Fibroblast of lung (primary cell): Measurements from ENCODE around the gene TTC4. TPM values are rescaled to one million over a fixed set of nuclear protein-coding genes. Genes with fewer than 3 reads are reported as not detected.

Experiments
- DNase-seq, 2 donors: peaks; one replicate each; pipeline versions ENCODE4 v3.0.0 to v3.0.0-alpha.2; 2010; ENCODE audit warnings: low read depth in 2 of 2
- H2AFZ ChIP-seq: 2 replicates; pipeline ENCODE4 v1.5.1; 2012; ENCODE audit warnings: low read length, control low read depth, inconsistent platforms
- H3K27ac ChIP-seq: 2 replicates; pipeline ENCODE4 v1.5.1; 2011; ENCODE audit warnings: low read length, control low read depth; ENCODE audit not compliant: insufficient read depth
- H3K27me3 ChIP-seq: 2 replicates; pipeline ENCODE4 v1.5.1; 2011; ENCODE audit warnings: mild to moderate bottlenecking, low read length; ENCODE audit not compliant: control insufficient read depth, insufficient read depth
- H3K36me3 ChIP-seq: 2 replicates; pipeline ENCODE4 v1.5.1; 2011; ENCODE audit warnings: low read length; ENCODE audit not compliant: control insufficient read depth, insufficient read depth
- H3K4me1 ChIP-seq: 2 replicates; pipeline ENCODE4 v1.5.1; 2011; ENCODE audit warnings: low read length; ENCODE audit not compliant: control insufficient read depth, insufficient read depth; ENCODE audit errors: extremely low read depth
- H3K4me2 ChIP-seq: 2 replicates; pipeline ENCODE4 v1.5.1; 2011; ENCODE audit warnings: low read length, control low read depth; ENCODE audit not compliant: insufficient read depth; ENCODE audit errors: extremely low read depth
- H3K4me3 ChIP-seq, 4 experiments: fragments of 200-600 bp in 1 of 4; sonication (generic) in 1 of 4; replicated peaks in 1 of 4; 2 replicates each; pipeline ENCODE4 v1.5.1; 2011 to 2016; ENCODE audit warnings: low read length in 4 of 4, low read depth in 3 of 4, mild to moderate bottlenecking in 3 of 4, control low read depth in 2 of 4, inconsistent platforms in 1 of 4, mixed read lengths in 1 of 4; ENCODE audit not compliant: insufficient read depth in 1 of 4; ENCODE audit errors: control extremely low read depth in 1 of 4
- H3K79me2 ChIP-seq: 2 replicates; pipeline ENCODE4 v1.5.1; 2012; ENCODE audit warnings: mild to moderate bottlenecking, low read length, inconsistent platforms; ENCODE audit not compliant: control insufficient read depth, insufficient read depth
- H3K9ac ChIP-seq: 2 replicates; pipeline ENCODE4 v1.5.1; 2011; ENCODE audit warnings: mild to moderate bottlenecking, low read length, control low read depth; ENCODE audit not compliant: insufficient read depth
- H3K9me3 ChIP-seq: 2 replicates; pipeline ENCODE4 v1.5.1; 2012; ENCODE audit warnings: low read depth, low read length; ENCODE audit not compliant: control insufficient read depth, insufficient read depth
- H4K20me1 ChIP-seq: 2 replicates; pipeline ENCODE4 v1.5.1; 2011; ENCODE audit warnings: low read length; ENCODE audit not compliant: control insufficient read depth, insufficient read depth; ENCODE audit errors: extremely low read depth
- EZH2 ChIP-seq: IDR thresholded peaks from 2 replicates; pipeline ENCODE4 v1.5.1; 2012; ENCODE audit warnings: low read length, control low read depth, mild to moderate bottlenecking; ENCODE audit errors: missing control alignments
- polyA plus RNA-seq, 2 donors: library from polyadenylated mRNA; depleted of rRNA in 1 of 2; stranded (reverse) in 1 of 2; unstranded in 1 of 2; fragments of >200 nt; gene quantifications; 2 replicates each; pipeline ENCODE4 v1.2.1, GENCODE V29; 2011 to 2012; ENCODE audit warnings: missing spikeins in 1 of 2
- total RNA-seq: library from RNA; depleted of rRNA; stranded (reverse); fragments of >200 nt; gene quantifications from 2 replicates; pipeline ENCODE4 v1.2.1, GENCODE V29; 2014
- TF ChIP-seq, protein P1 (sequence below), 2 donors: IDR thresholded peaks in 1 of 2; conservative IDR thresholded peaks in 1 of 2; 1 replicate in 1 of 2; 2 replicates in 1 of 2; pipeline ENCODE4 v1.5.1; 2011 to 2012; ENCODE audit warnings: low read length in 2 of 2, control low read depth in 1 of 2, inconsistent platforms in 1 of 2, low read depth in 1 of 2, mild to moderate bottlenecking in 1 of 2

The TTC4 gene
- total and polyA plus RNA-seq, 2 donors (not counting 1 experiment from before 2014, with no cell fraction given), result 19.3 to 19.8 TPM

- Histone ChIP-seq H3K36me3 (no peaks in the 10 kb centered on the region), H3K27me3 (peaks cover 2% of the 10 kb centered on the region), H3K9me3 (no peaks in the 10 kb centered on the region), H3K4me3 (no peak overlapping the region), H3K79me2 (no peaks in the 10 kb centered on the region), H4K20me1 (no peaks in the 10 kb centered on the region), H3K9ac (no peak overlapping the region), H2AFZ (no peak overlapping the region), H3K27ac (no peak overlapping the region), H3K4me1 (no peaks in the 10 kb centered on the region), H3K4me2 (no peak overlapping the region)
- TF ChIP-seq, protein P1, sequence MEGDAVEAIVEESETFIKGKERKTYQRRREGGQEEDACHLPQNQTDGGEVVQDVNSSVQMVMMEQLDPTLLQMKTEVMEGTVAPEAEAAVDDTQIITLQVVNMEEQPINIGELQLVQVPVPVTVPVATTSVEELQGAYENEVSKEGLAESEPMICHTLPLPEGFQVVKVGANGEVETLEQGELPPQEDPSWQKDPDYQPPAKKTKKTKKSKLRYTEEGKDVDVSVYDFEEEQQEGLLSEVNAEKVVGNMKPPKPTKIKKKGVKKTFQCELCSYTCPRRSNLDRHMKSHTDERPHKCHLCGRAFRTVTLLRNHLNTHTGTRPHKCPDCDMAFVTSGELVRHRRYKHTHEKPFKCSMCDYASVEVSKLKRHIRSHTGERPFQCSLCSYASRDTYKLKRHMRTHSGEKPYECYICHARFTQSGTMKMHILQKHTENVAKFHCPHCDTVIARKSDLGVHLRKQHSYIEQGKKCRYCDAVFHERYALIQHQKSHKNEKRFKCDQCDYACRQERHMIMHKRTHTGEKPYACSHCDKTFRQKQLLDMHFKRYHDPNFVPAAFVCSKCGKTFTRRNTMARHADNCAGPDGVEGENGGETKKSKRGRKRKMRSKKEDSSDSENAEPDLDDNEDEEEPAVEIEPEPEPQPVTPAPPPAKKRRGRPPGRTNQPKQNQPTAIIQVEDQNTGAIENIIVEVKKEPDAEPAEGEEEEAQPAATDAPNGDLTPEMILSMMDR (conservative IDR thresholded peaks at IDR 0.05 in 1 of 2, IDR thresholded peaks at IDR 0.05 in 1 of 2; ENCODE audit: low read depth in 1 of 2, low read length in 2 of 2), result no peak
- TF ChIP-seq EZH2, result no peak
- no peak for DNase-seq
Observed at GRCh38 chr1:54751426-54751825, 35.8 kb downstream of the TTC4 start.

DNA sequence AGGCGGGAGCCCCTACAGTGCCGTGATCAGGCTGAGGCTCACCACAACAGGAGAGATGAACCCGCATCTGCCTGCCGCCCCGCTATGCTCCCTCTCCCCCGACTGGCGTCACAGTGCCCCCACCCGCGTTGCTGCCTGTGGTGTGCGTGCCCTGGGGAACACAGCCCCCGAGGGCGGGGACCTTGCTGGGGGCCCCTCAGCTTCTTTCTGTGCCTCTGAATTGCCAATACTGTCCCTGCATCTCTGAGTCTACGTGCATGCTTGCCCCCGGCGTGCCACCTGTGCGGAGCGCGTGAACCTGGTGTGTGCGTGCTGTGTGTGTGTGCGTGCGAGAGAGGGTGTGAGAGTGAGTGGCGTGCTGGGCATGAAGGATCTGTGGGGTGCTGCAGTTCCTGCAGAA is 38.4 kb downstream of the TTC4 start:
- H3K9ac ChIP-seq, result no peak overlapping the region
- no peak overlapping the region for H2AFZ ChIP-seq
- no peaks in the 10 kb centered on the region for H3K79me2 ChIP-seq
- no peak overlapping the region for H3K27ac ChIP-seq
- TF ChIP-seq EZH2, result no peak
- TF ChIP-seq, protein P1 (conservative IDR thresholded peaks at IDR 0.05 in 1 of 2, IDR thresholded peaks at IDR 0.05 in 1 of 2; ENCODE audit: low read depth in 1 of 2, low read length in 2 of 2), result no peak
- H3K4me2 ChIP-seq, result no peak overlapping the region
- H3K9me3 ChIP-seq, result no peaks in the 10 kb centered on the region
- no peaks in the 10 kb centered on the region for H4K20me1 ChIP-seq
- peaks cover 2% of the 10 kb centered on the region for H3K27me3 ChIP-seq
- H3K36me3 ChIP-seq, result peaks cover 3% of the 10 kb centered on the region
- no peak for DNase-seq
- H3K4me1 ChIP-seq, result no peaks in the 10 kb centered on the region
- H3K4me3 ChIP-seq, result no peak overlapping the region

- peaks cover 3% of the 10 kb centered on the region for H3K36me3 ChIP-seq
- H3K27ac ChIP-seq, result no peak overlapping the region
- H3K4me1 ChIP-seq, result no peaks in the 10 kb centered on the region
- DNase-seq, result no peak
- TF ChIP-seq, protein P1 (conservative IDR thresholded peaks at IDR 0.05 in 1 of 2, IDR thresholded peaks at IDR 0.05 in 1 of 2; ENCODE audit: low read depth in 1 of 2, low read length in 2 of 2), result no peak
- TF ChIP-seq EZH2, result no peak
- H3K4me3 ChIP-seq, result no peak overlapping the region
- no peaks in the 10 kb centered on the region for H3K9me3 ChIP-seq
- no peak overlapping the region for H3K9ac ChIP-seq
- H3K4me2 ChIP-seq, result no peak overlapping the region
- no peaks in the 10 kb centered on the region for H4K20me1 ChIP-seq
- H2AFZ ChIP-seq, result no peak overlapping the region
- no peaks in the 10 kb centered on the region for H3K79me2 ChIP-seq
- H3K27me3 ChIP-seq, result no peaks in the 10 kb centered on the region
Observed at GRCh38 chr1:54754486-54755285, 39.0 kb downstream of the TTC4 start.
